ENCODE data around the gene RAB39A. TPM values are rescaled to one million over a fixed set of nuclear protein-coding genes. Genes with fewer than 3 reads are reported as not detected.

Gene RAB39A
- not detected in 2 replicates for total RNA-seq

GRCh38 chr11:107928046-107928766, at the start of gene RAB39A:
RAB39A (plus strand) TSS chr11:107928448; CDS start chr11:107928569, 121 bp downstream.

GRCh38 chr11:108008656-108009496, 80.6 kb downstream of the RAB39A start, which contains the start of gene CUL5:
CUL5 (plus strand) TSS chr11:108008898; CDS start chr11:108009349, 451 bp downstream.

Other genes starting within 250 kb of the RAB39A start
- gene SLN, start 216.4 kb upstream of the RAB39A start, total RNA-seq, result not detected in 2 replicates
- 11.4 and 34.2 TPM in 2 replicates for gene SLC35F2, start 69.7 kb upstream of the RAB39A start, total RNA-seq
- gene CUL5, start 80.5 kb downstream of the RAB39A start, total RNA-seq, result 37.4 and 44.4 TPM in 2 replicates
- gene ACAT1, start 193.1 kb downstream of the RAB39A start, total RNA-seq, result 39.2 and 44.0 TPM in 2 replicates

Data from placental pericyte (primary cell).